Measurements from ENCODE around the gene VSIG2. TPM values are rescaled to one million over a fixed set of nuclear protein-coding genes. Genes with fewer than 3 reads are reported as not detected.
A peak's percentile ranks its signal among the peaks of the same experiment; 100 is the strongest.

VSIG2 gene
- total and polyA plus RNA-seq, 12 donors: 0.55 to 2.3 (median 1.1) TPM

DNA sequence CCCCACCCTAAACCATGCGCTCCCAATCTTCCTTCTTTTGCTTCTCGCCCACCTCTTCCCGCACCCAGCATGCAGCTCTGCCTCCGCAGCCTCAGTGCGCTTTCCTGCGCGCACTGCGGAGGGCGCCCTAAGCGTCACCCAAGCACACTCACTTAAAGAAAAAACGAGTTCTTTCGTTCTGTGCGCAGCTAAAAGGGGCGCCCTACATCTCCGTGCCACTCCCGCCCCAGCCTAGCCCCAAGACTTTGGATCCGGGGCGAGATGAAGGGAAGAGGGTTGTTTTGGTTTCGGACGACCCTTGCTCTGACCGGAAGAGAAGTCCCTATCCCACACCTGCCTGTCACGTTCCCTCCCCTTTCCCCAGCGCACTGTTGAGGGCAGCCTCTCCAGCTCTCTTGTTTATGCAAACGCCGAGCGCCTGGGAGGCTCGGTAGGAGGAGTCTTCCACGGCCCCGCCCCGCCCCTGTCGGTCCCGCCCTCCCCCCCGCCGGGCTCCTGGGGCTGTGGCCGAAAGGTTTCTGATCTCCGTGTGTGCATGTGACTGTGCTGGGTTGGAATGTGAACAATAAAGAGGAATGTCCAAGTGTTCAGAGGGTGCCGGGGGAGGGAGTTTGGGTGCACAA is 5.3 kb downstream of the VSIG2 start:
- peak overlapping the region in 8 of 10 donors; percentile 29 to 73 (median 70) for H3K27ac ChIP-seq
- H3K4me1 ChIP-seq: peaks cover 3 to 66% (median 51%) of the 10 kb centered on the region in 9 donors
- peaks cover 0 to 81% (median 71%) of the 10 kb centered on the region in 7 donors for H3K27me3 ChIP-seq
- ATAC-seq (peak; percentile 76 to 92 (median 85)), DNase-seq (peak; percentile 75 to 82)
- no peaks in the 10 kb centered on the region for H3K9me3 ChIP-seq
- intact Hi-C loops (cut with DNase I): loop anchor here in 1 of 10 donors (10.0 kb wide), 1 partner anchor 82 kb away; no protein-coding TSS in a partner anchor
- WGBS, 2 donors: 12 to 15% methylated on average over 37 of the region's 37 CpGs
- peaks cover 0 to 6% (median 0%) of the 10 kb centered on the region in 9 donors for H3K36me3 ChIP-seq
- peak overlapping the region; percentile 41 to 66 (median 53) for H3K4me3 ChIP-seq
- peak in 8 of 9 donors; percentile 19 to 63 (median 42) for TF ChIP-seq CTCF (IDR thresholded peaks at IDR 0.05)

- H3K27me3 ChIP-seq: peaks cover 0 to 79% (median 74%) of the 10 kb centered on the region in 7 donors
- WGBS, 2 donors: 8 to 31% methylated on average over 38 to 41 of the region's 41 CpGs
- peak in 2 of 8 donors; percentile 1 to 3 for ATAC-seq
- peaks cover 0 to 4% (median 0%) of the 10 kb centered on the region in 9 donors for H3K36me3 ChIP-seq
- H3K27ac ChIP-seq: peak overlapping the region in 7 of 10 donors; percentile 46 to 73 (median 70)
- no peak for TF ChIP-seq CTCF (IDR thresholded peaks at IDR 0.05)
- H3K4me1 ChIP-seq: peaks cover 3 to 65% (median 50%) of the 10 kb centered on the region in 9 donors
- no peak for DNase-seq
- H3K4me3 ChIP-seq: peak overlapping the region; percentile 41 to 66 (median 53)
- no peaks in the 10 kb centered on the region for H3K9me3 ChIP-seq
- intact Hi-C loops (cut with DNase I): loop anchor here in 1 of 10 donors (10.0 kb wide), 1 partner anchor 81 kb away; no protein-coding TSS in a partner anchor
Observed at GRCh38 chr11:124745835-124746620, 6.0 kb downstream of the VSIG2 start.

GRCh38 chr11:124745270-124745834 is 6.7 kb downstream of the VSIG2 start:
- no peak overlapping the region for H3K27ac ChIP-seq
- H3K27me3 ChIP-seq: peaks cover 0 to 78% (median 74%) of the 10 kb centered on the region in 7 donors
- no peaks in the 10 kb centered on the region for H3K9me3 ChIP-seq
- intact Hi-C loops (cut with DNase I): loop anchor here in 1 of 10 donors (10.0 kb wide), 1 partner anchor 81 kb away; no protein-coding TSS in a partner anchor
- peak overlapping the region in 2 of 10 donors; percentile 53 to 65 for H3K4me3 ChIP-seq
- DNase-seq (no peak), ATAC-seq (no peak)
- no peak for TF ChIP-seq CTCF (IDR thresholded peaks at IDR 0.05)
- no peaks in the 10 kb centered on the region for H3K36me3 ChIP-seq
- 32 to 50% methylated on average over 44 of the region's 44 CpGs for WGBS, 2 donors
- H3K4me1 ChIP-seq: peaks cover 3 to 65% (median 53%) of the 10 kb centered on the region in 9 donors

DNA sequence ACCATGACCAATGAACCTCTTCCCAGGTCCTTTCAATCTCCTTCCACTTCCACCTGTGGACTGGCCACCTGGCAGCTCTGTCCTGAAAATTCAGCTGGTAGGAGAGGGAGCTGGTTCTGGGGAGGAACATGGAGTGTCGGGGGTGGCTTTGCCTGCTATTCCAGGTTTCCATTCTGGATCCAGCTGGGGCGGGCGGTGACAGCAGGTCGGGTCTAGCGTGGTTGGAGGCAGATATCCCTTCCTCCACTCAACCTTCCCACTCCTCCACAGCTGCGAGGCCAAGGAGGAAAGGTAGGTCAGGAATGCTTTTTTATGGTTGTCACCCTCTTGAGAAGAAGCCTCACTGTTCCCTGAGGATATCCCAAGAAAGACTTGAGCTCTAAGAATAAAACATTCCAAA is 9.0 kb downstream of the VSIG2 start:
- Histone ChIP-seq H3K27me3 (peaks cover 0 to 73% (median 61%) of the 10 kb centered on the region in 7 donors), H3K4me1 (peaks cover 3 to 63% (median 39%) of the 10 kb centered on the region in 9 donors)
- intact Hi-C loops (cut with DNase I): loop anchor here in 6 of 10 donors (5.0 to 10.0 kb wide), 3 partner anchors 71 to 78 kb away; partner anchors contain the start of genes SIAE (in 4 of the 6) and SPA17 (in 4 of the 6)

More for the DNA sequence above, 9.0 kb downstream of the VSIG2 start:
- no peak overlapping the region for H3K27ac ChIP-seq
- TF ChIP-seq CTCF (IDR thresholded peaks at IDR 0.05): no peak
- no peaks in the 10 kb centered on the region for H3K36me3 ChIP-seq
- no peak for DNase-seq
- WGBS, 2 donors: 57 to 72% methylated on average over 6 of the region's 6 CpGs
- no peaks in the 10 kb centered on the region for H3K9me3 ChIP-seq
- ATAC-seq: no peak
- H3K4me3 ChIP-seq: no peak overlapping the region

Data from heart right ventricle (tissue), 16 donors.